Measurements from ENCODE around the gene ZNF155. TPM values are rescaled to one million over a fixed set of nuclear protein-coding genes. Genes with fewer than 3 reads are reported as not detected.

ZNF155 gene
- total RNA-seq, 3 donors from 2014 or later = 5.4 to 8.6 (median 6.7) TPM

DNA sequence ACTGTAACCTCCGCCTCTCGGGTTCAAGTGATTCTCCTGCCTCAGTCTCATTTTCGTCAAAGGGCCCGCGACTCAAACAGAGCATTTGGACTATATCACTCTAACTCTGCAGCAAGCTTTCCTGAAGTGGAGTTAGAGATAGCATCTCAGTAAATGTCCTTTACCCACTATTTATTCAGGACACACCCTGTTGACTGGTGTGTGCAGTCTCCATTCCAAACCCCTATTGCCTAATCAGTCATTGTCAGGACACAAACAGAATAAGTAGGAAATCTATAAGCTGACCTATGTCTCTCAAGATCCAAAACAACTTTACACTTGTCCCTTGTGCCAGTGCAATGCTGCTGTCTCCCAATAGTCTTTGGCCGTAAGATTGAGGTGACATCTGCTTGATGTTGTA lies 42.6 kb downstream of the ZNF155 start:
- Histone ChIP-seq H3K36me3 (ENCODE audit: low read depth) (no peaks in the 10 kb centered on the region), H3K9me3 (peaks cover 37% of the 10 kb centered on the region), H3K4me3 (no peak overlapping the region), H3K4me1 (ENCODE audit: low read depth) (no peaks in the 10 kb centered on the region)
- ATAC-seq (no peak), DNase-seq (no peak)
- intact Hi-C loops (cut with DNase I, micrococcal nuclease) = no loop called here
- TF ChIP-seq, protein P1, sequence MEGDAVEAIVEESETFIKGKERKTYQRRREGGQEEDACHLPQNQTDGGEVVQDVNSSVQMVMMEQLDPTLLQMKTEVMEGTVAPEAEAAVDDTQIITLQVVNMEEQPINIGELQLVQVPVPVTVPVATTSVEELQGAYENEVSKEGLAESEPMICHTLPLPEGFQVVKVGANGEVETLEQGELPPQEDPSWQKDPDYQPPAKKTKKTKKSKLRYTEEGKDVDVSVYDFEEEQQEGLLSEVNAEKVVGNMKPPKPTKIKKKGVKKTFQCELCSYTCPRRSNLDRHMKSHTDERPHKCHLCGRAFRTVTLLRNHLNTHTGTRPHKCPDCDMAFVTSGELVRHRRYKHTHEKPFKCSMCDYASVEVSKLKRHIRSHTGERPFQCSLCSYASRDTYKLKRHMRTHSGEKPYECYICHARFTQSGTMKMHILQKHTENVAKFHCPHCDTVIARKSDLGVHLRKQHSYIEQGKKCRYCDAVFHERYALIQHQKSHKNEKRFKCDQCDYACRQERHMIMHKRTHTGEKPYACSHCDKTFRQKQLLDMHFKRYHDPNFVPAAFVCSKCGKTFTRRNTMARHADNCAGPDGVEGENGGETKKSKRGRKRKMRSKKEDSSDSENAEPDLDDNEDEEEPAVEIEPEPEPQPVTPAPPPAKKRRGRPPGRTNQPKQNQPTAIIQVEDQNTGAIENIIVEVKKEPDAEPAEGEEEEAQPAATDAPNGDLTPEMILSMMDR (IDR thresholded peaks at IDR 0.05) = no peak

DNA sequence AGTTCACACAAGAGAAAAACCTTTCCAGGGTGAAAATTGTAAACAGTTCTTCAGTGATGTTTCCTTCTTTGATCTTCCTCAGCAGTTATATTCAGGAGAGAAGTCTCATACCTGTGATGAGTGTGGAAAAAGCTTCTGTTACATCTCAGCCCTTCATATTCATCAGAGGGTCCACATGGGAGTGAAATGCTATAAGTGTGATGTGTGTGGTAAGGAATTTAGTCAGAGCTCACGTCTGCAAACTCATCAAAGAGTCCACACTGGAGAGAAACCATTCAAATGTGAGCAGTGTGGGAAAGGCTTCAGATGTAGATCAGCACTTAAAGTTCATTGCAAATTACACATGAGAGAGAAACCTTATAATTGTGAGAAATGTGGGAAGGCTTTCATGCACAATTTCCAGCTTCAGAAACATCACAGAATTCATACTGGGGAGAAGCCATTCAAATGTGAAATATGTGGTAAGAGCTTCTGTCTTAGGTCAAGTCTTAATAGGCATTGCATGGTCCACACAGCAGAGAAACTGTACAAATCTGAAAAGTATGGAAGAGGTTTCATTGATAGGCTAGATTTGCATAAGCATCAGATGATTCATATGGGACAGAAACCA lies 48.1 kb downstream of the ZNF155 start:
- no peak for ATAC-seq
- Histone ChIP-seq H3K4me3 (no peak overlapping the region), H3K9me3 (peaks cover 89% of the 10 kb centered on the region), H3K36me3 (ENCODE audit: low read depth) (no peaks in the 10 kb centered on the region), H3K4me1 (ENCODE audit: low read depth) (no peaks in the 10 kb centered on the region)
- no peak for DNase-seq
- TF ChIP-seq, protein P1 (IDR thresholded peaks at IDR 0.05) = no peak
- intact Hi-C loops (cut with DNase I, micrococcal nuclease) = no loop called here

DNA sequence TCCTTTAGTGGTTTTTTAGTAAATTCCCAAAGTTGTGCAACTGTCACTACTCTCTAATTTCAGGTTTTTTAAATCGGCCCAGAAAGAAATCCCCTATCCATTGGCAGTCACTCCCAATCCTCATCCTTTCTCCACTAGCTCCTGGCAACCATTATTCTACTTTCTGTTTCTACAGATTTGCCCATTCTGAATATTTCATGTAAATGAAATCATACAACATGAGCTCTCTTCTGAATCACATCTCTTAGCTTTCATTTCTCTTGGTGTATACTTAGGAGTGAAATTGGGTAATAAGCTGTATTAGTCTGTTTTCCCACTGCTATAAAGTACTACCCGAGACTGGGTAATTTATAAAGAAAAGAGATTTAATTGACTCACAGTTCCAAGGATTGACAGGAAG lies 58.2 kb downstream of the ZNF155 start:
- H3K4me3 ChIP-seq = no peak overlapping the region
- ATAC-seq (no peak), DNase-seq (no peak)
- no peaks in the 10 kb centered on the region for H3K4me1 ChIP-seq (ENCODE audit: low read depth)
- TF ChIP-seq, protein P1 (IDR thresholded peaks at IDR 0.05) = no peak
- H3K36me3 ChIP-seq (ENCODE audit: low read depth) = no peaks in the 10 kb centered on the region
- H3K9me3 ChIP-seq = peaks cover 15% of the 10 kb centered on the region
- intact Hi-C loops (cut with DNase I, micrococcal nuclease) = no loop called here

Other genes starting within 250 kb of the ZNF155 start
- gene SMG9, start 229.2 kb upstream of the ZNF155 start, total RNA-seq = 10 to 100 TPM; 32.2 to 41.4 (median 34.7) TPM
- gene KCNN4, start 203.2 kb upstream of the ZNF155 start, total RNA-seq = 10 to 100 TPM; 14.9 to 36.2 (median 36.1) TPM
- gene LYPD5, start 181.7 kb upstream of the ZNF155 start, total RNA-seq = 1 to 10 TPM in 2 of 3 donors, under 1 TPM in 1; 0.61 to 4.8 (median 3.9) TPM
- gene ZNF283, start 156.9 kb upstream of the ZNF155 start, total RNA-seq = 10 to 100 TPM in 2 of 3 donors, 1 to 10 TPM in 1; 7.6 to 21.8 (median 14.1) TPM
- 1 to 10 TPM in 2 of 3 donors, under 1 TPM in 1; 0.58 to 5.5 (median 1.7) TPM for gene ZNF404, start 100.2 kb upstream of the ZNF155 start, total RNA-seq
- 10 to 100 TPM in 2 of 3 donors, 1 to 10 TPM in 1; 9.8 to 15.9 (median 13.4) TPM for gene ZNF45, start 48.9 kb upstream of the ZNF155 start, total RNA-seq
- 1 to 10 TPM; 1.9 to 5.8 (median 1.9) TPM for gene ZNF221, start 33.0 kb upstream of the ZNF155 start, total RNA-seq
- 1 to 10 TPM; 3.2 to 5.2 (median 3.8) TPM for gene ZNF230, start 18.8 kb downstream of the ZNF155 start, total RNA-seq
- gene ZNF222, start 41.2 kb downstream of the ZNF155 start, total RNA-seq = 1 to 10 TPM; 1.1 to 2.9 (median 1.3) TPM
- 1 to 10 TPM; 4.7 to 8.7 (median 6.0) TPM for gene ZNF223, start 67.8 kb downstream of the ZNF155 start, total RNA-seq
- gene ZNF284, start 88.0 kb downstream of the ZNF155 start, total RNA-seq = 1 to 10 TPM; 1.9 to 2.3 (median 2.1) TPM
- 10 to 100 TPM; 25.5 to 38.3 (median 29.8) TPM for gene ZNF224, start 110.2 kb downstream of the ZNF155 start, total RNA-seq
- gene ZNF225, start 129.2 kb downstream of the ZNF155 start, total RNA-seq = 1 to 10 TPM; 2.2 to 4.8 (median 3.2) TPM
- 10 to 100 TPM in 2 of 3 donors, 1 to 10 TPM in 1; 4.7 to 11.1 (median 10.9) TPM for gene ZNF234, start 157.4 kb downstream of the ZNF155 start, total RNA-seq
- gene ZNF226, start 180.9 kb downstream of the ZNF155 start, total RNA-seq = 10 to 100 TPM; 17.9 to 23.1 (median 23.0) TPM
- 10 to 100 TPM; 11.3 to 25.3 (median 12.6) TPM for gene ZNF227, start 228.3 kb downstream of the ZNF155 start, total RNA-seq

Data from mucosa of descending colon (tissue), 3 donors.